Stimulated activated naive CD4-positive, alpha-beta T cell (primary cell): ENCODE measurements around the gene KRT82.
A peak's percentile ranks its signal among the peaks of the same experiment; 100 is the strongest.

ENCODE experiments used
- DNase-seq, 6 experiments: peaks; one replicate each; lab custom pipeline; 2025; lab: John Stamatoyannopoulos, UW

Gene KRT82

DNA sequence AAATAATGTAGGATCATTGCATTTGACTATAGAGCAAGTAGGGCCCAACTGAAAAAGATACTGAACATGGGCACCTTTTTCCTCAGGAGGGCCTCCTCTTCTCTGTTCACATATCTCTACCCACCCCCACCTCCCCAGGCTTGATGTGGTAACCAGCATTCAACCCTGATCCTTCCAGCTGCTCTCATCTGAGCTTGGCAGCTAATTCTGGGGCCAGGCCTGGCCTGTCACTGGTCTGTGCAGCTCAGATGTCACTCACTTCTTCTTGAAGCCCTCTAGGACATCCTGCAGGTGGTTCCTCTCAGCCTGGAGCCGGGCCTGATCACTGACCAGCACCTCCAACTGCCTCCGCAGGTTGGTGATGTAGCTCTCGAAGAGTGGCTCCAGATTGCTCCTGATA is 22.8 kb downstream of the KRT82 start:
- no peak for DNase-seq

DNA sequence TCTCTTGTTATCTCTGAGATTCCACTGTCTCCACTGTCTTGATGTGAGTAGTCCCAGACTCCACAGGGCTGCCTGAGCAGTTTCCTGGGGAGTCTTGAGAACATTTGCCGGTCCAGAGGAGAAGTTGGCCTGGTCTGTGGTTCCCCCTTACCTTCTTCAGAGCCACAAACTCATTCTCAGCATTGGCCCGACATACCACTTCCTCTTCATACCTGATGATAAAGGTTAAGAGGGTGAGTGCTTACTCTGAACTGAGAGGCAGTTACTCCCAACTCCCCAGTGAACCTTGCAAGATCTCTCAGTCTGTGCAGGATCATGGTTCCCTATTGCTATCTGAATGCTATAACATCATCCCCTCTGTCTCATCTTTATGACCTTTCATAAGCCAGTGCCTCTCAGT is 23.3 kb downstream of the KRT82 start:
- DNase-seq = peak in 2 of 6 experiments; percentile 10 to 11

DNA sequence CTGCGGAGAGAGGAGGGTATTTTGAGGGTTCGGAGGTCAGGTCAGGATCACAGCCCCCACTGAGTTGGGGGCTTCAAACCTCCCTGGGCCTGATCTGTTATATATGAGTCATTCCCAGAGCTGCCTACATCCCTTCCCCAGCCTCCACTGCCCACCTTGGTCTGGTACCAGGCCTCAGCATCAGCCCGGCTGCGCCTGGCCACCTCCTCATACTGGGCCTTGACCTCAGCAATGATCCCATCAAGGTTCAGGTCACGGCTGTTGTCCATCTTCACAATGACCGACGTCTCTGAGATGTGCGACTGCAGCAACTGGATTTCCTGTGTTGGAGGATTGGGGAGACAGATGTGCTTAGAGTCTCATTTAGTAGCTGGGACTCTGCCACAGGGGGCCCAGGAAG is 24.9 kb downstream of the KRT82 start:
- no peak for DNase-seq

DNA sequence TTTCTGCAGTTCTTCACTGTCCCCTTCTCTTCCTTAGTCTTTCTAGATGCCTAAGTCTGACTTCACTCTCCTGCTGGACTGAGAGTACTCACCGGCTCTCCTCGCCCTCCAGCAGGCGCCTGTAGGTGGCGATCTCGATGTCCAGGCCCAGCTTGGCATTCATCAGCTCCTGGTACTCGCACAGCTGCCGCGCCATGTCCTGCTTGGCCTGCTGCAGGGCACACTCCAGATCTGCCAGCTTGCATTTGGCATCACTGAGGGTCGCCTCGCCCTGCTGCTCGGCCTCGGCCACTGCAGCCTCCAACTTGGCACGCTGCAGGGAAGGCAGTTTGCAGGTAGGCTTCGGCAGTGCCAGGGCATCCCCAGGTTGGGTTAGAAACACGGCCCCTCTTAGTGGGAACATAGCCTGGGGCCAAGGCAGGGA is 25.9 kb downstream of the KRT82 start:
- no peak for DNase-seq

DNA sequence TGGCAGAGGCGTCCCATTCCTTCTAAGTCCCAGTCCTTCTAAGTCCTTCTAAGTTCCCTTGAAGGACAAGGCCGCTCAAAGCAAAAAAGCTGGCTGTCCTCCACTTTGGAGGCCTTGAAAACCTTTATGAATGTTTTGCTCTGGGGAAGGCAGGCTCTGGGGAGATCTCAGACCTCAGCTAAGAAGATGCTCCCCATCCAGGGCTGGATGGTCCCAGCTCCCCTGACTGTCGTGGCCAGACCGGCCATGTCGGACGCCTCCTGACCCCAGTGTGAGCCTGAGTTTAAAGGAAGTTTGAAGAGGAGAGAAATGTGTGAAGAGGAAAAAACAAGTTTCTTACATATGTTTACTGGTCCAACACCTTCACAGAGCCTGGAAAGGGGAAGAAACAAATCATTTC is 26.6 kb downstream of the KRT82 start:
- DNase-seq = no peak

DNA sequence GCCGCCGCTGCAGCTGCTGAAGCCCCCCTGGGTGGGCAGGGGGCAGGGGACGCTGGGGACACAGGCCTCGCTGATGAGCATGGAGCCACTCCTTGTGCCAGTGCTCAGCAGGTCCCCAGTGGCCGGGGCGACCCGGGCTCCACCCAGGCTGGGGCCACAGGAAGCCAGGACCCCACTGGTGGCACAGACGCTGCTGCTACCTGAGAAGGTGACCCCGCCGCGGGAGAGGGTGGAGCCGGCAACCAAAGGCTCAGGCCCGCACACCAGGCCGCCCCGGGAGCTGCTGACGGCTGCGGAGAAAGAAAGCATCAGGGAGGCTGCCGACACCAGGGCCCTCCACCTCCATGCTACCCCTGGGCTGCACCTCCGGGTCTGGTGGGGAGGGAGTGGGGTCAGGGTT is 28.0 kb downstream of the KRT82 start:
- DNase-seq = no peak

DNA sequence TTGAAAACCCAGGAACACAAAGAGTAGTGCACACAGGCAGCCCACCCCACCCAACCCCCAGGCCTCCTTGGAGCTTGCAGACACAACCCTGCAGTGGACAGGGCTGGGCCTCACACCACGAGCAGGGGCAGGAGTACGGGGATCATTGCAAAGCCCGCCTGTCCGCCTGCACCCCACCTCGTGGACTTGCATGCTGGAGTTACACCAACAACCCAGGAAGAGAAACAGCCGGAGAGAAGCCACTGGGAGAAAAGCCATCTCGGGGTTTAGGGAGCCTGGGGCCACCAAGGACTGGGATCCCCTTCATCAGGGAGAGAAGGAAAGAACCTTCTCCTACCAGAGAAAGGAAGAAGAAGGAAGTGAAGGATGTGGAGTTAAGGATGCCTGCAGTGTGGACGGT is 28.9 kb downstream of the KRT82 start:
- no peak for DNase-seq

DNA sequence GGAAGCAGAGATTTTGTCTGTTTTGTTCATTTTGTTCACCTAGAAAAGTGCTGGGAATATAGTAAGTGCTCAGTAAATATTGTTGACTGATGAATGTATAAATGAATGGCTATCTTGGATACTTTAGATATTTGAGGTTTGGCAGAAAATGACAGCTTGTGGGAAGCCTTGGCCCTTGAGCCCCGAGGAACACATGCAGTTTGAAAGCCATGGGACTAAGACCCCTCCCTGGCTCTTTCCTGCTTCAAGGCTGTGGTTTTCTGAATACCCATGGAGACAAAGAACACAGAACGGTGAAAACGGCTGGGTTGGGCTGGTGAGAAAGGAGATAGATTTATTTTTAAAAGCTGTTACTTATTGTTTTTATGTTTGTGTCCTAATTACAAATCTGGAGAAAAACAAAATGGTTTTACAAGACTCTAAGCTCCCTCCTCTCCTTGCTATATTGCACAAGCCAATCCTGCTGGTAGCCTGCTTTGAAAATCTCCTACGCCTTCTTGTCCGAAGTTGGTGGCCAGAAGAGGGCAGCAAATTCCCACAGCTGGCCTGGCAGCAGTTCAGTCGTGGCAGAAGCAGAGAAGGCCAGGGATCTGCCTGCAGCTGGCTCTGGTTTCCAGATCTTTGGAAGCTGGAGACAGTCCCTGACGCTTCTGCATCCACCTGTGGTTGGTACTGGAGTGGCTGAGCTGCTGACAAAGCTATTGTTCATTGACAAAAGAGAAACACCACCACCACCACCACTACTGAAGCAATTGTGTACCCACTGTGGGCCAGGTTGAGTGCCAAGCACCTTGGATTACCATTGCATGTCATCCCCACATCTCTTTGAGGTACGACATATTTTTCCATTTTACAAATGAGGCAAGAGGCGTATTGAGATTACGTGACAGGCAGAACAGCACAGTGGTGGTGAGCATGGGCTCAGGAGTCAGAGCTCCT is 33.6 kb downstream of the KRT82 start:
- peak; percentile 4 to 38 (median 20) for DNase-seq

DNA sequence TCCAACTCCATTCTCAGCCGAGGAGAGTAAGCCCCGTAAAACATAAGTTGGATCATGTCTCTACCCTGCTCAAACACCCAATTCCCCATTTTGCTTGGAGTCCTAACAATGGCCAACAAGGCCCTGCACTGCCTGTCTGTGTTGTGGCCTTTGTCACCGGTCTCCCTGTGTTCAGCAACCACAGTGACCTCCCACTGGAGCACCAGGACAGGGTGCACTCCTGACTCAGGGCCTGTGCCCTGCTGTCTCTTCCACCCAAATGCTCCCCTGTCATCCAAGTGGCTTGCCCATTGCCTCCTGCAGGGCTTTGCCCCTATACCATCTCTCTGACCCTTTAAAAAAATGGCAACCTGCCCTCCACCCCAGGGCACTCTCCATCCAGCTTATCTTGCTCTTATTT is 34.4 kb downstream of the KRT82 start:
- no peak for DNase-seq

DNA sequence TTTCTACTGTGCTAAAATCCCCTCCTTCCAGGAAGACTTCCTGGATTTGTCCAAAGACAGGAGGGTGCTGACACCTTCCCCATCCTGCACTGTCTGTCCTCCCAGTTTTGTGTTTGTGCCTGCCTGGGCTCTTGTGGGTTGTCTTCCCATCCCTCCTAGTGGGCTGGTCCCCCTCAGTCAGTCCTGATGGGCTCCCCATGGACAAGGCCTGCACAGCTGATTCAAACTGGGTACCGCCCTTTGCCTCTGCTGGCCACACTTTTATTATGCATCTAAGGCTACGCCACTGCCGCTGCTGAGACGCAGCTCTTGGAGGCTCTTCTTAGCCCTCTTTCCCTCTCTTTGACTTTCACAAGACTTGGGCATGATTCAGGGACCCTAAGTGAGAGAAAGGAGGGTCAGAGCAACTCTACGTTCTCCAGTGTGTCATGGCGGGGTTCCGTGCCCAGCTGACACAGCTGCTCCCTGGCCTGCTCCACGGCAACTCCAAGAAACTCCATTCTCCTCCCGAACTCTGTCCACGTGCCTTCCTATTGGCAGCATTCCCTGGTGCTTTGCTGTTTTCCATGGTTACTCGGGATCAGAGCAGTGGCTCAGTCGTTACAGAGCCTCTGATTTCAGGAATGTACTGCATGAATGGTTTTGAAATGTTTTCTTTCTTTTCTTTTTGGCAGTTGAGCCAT is 35.1 kb downstream of the KRT82 start:
- DNase-seq = no peak

DNA sequence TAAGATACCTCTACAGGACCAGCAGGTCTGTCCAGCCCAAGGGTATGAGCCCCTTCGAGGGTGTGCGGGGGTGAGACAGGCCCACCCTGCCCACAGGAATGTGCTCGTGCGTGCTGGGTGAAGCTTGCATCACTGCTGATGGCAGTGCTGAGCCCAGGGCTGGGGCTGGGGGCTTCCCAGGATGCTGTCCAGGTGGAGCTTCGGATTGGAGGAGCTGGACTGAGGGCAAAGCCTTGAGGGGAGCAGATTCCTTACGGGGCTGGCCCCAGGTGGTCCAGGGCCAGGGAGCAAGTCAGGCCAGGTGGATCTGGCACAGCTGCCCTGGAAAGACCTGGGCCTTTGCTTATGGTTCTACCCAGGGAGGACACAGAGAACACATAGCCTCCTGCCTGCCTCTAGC is 36.3 kb downstream of the KRT82 start:
- DNase-seq = no peak

DNA sequence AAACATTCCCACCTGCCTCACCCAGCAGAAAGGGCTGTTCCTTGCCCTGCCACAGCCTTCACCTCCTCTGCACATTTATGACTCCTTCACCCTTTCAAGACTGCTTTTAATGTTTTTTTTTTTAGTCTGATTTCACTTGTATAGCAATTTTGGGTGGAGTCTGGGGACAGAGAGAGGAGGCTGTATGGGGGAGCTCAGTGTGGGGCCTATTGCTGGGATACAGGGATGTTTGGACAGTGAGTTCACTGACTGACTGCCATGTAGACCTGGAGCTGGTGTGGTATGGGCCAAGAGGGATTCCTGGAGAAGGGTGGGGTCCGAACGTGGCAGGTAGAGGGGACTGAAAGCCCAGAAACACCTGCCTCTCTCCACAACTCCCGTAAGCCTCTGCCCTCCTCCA is 36.9 kb downstream of the KRT82 start:
- no peak for DNase-seq

DNA sequence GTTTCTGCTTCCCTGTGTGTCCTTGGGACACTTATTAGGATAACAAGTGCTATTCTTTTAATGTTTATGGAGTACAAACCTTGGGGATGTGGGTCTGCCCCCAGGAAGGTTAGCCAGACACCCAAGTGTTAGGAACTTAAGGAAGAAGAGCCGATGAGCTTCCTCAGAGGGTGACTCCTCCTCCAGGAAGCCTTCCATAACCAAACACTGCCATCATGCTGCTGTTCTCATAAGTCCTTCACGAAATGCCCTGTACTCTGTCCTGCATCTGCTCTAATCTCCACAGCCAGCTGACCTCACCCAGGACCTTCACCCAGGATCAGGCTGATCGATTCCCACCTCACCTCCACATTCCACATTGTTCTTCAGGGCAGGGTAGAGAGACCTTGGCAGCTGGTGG is 37.6 kb downstream of the KRT82 start:
- DNase-seq = no peak

DNA sequence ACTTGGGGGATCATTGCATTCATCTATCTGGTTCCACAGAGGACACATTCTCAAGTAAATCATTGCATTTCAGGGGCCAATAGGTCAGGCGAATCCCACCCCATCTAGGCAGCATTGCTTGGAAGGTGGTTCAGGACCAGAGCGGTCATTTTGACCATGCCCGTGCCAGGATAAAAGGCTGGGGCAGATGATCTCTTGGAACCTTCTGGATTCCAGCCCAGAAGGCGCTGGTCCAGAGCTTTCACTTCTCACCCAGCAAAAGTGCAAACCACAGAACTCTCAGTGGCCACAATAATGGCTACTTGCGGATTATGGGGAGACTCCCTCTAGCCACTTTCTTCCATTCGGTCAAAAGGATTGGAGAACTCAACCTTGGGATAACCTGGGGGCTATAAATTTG is 38.3 kb downstream of the KRT82 start:
- DNase-seq = no peak

DNA sequence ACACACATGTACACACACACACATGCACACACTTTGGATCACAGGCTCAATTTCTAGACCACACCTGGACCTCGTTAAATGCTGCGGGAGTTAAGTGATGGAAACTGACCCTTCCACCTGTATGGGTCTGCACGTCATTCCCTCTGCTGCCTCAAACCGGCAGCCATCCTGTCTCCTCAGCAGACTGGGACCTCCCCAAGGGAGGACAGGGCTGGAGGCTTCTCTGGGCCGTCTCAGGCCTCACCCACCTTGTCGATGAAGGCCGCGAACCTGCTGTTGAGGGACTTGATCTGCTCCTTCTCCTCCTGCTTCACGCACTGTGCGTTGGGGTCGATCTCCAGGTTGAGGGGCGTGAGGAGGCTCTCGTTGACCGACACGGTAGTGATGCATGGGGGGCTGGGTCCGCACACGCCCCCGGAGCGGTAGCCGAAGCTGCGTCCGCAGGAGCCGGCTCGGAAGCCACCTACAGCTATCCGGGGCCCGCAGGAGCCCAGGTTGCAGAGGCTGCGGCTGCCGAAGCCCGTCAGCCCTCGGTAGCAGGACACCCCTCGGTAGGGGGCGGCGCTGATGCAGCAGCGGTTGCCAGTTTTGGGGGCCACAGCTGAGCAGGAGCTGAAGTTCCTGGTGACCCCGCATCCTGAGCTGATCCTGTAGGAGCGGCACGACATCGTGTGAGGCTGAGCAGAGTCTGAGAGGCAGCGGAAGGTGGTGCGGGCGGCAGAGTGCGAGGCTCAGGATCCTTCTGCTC is 39.2 kb downstream of the KRT82 start, which contains the start of gene KRT85:
TSS of gene KRT85 (minus strand) at position 744 of the 748 bp plus-strand sequence. CDS start at position 668, 76 bp downstream.
- no peak for DNase-seq

DNA sequence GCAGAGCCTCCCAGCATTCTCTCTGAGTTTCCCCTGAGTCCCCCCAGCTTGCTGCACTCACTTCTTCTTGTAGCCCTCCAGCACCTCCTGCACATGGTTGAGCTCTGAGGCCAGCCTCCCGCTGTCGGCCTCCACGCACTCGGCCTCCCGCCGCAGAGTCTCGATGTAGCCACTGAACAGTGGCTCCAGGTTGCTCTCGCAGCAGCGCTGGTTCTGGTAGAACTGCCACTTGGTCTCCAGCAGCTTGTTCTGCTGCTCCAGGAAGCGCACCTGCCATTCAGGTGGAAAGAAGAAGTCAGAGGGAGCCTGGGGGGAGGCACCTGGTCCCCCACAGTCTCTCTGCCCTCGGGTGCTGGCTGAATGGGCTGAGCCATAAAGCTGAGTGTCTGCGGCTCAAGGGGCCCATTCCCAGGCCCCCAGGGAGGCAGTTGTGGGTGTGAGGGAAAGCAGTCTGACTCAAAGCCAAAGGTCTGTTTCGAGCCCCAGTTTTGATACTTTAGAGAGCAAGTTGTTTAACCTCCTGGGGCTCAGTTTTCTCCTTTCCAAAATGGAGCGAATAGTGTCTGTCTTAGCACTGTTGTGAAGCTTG is 41.1 kb downstream of the KRT82 start:
- DNase-seq = no peak

DNA sequence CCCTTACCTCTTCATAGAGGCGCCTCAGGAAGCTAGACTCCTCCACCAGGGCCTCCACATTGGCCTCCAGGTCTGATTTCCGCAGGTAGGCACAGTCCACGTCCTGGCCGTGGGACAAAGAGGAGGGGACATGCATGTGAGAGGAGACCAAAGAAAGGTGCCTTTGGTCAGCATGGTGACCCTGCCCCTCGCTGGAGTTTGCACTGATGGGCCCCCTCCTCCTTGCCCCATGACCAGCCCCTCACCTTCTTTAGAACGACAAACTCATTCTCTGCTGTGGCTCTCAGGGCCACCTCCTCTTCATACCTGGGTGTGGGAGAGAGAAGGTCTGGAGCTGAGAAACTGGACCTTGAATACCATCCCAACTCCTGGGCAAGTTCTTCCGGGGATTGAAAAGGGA is 42.1 kb downstream of the KRT82 start:
- no peak for DNase-seq

DNA sequence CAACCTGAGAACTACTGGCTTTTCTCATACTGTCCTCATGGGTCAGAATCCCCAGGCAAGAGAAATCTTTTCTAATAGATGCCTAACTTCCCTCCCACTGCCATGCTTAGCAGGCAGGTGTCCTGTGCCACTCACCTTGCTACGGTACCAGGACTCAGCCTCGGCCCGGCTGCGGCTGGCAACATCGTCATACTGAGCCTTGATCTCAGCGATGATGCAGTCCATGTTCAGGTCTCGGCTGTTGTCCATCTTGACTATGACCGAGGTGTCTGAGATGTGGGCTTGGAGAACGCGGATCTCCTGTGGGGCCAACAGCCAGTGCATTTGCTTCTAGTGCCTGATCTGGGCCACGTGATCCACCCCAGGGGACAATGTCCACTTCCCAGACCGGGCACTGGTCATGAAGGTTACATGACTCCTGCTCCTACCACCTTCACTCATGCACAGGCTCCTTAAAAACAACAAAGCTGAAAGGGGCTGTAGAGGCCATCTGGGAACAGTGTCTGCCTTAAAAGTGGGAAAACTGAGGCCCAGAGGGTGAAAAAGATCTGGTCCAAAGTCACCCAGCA is 42.9 kb downstream of the KRT82 start:
- no peak for DNase-seq

DNA sequence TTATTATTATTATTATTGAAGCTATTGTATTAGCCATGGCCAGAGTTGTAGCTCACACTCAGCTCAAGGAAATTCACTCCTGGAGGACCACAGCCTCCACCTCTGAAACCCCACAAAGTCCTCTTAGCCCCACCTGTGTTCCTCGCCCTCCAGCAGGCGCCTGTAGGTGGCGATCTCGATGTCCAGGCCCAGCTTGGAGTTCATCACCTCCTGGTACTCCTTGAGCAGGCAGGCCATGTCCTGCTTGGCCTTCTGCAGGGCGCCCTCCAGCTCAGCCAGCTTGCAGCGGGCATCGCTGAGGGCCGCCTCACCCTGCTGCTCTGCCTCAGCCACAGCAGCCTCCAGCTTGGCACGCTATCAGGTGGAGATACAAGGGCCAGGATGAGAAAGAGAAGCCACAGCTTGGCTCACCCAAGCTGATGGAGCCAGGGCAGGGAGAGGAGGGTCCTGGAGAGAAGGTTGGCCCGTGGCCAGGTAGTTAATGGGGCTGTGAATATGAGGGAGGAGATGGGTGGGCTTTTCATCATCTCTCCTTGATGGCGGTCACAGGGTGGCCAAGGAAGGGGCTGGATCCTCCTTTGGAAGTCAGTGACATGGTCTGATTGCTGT is 43.9 kb downstream of the KRT82 start:
- DNase-seq = no peak

DNA sequence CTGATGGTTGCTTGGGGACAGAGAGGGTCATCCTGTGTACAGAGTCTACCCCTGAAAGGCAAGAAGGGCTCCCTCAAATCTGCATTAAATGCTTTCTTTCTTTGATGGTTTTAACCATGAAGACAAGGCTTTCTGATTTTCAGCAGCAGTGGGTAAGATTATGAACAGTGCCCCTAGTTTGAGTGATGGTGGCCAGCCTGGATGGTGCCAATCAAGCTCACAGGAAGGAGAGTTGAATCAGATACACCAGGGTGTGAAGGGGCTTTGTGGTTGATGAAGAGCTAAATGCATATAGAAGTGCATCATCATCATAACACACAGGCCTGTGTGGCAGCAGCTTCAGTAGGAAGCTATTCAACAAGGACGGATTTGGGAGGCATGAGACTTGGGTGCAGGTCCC is 44.6 kb downstream of the KRT82 start:
- DNase-seq = no peak

DNA sequence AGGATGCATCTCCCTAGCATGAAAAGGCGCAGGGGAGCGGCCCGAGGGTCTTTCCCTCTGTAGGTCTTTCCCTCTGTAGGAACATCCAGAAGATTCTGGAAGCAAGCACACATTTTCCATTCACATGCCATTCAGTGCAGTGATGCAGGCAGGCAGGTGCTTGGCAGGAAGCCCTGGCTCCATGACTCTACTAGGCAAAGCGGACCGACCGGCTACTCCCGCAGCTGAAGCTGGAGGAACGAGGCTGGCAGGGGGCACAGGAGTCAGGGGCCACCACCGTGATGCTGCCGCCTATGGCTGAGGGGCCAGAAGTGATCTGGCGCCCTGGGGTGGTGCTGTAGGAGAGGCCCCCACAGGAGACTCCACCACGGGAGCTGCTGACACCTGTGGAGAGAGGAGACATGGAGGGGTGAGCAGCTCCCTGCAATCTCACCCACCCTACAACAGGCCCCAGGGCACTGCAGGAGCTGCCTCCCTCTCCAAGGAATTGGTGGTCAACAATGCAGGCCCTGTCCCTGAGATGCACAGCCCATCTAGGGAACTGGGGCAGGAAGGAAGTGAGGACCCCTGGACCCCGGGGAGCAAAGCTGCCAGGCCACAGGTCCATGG is 45.4 kb downstream of the KRT82 start:
- no peak for DNase-seq
